Measurements from ENCODE around the gene GLG1.
A peak's percentile ranks its signal among the peaks of the same experiment; 100 is the strongest.
"Not testable (repeated sequence)": the region's sequence is repeated elsewhere in the genome, so short reads cannot be mapped to it uniquely, and the experiment has no call there.

GLG1 gene

DNA sequence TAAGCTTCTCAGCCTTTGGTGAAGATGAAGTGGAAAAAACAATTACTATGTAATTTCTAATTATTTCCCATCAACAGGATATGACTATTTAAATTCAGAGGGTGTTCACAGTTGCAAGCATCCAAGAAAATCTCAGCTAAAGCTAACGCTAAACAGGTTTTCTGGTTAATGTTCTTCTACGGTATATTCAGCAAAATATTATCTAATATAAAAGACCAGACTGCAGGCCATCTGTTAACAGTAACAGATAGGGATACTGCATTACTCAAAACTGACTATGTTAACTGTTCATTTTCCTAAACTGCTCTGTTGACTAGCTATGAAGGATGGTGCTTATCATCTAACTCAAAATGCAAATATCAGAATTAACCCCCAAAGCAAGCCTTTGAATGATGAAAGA lies 32.8 kb downstream of the GLG1 start:
- DNase-seq = no peak

DNA sequence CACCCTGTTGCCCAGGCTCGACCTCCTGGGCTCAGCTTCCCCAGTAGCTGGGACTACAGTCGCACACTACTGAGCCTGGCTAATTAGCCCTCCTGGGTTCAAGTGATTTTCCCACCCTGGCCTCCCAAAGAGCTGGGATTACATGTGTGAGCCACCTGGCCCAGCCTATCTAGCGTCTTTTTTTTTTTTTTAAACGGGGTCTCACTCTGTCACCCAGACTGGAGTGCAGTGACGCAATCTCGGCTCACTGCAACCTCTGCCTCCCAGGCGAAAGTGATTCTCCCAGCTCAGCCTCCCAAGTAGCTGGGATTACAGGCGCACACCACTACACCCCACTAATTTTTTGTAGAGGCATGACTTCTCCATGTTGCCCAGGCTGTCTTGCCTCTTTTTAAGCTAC lies 33.3 kb downstream of the GLG1 start:
- DNase-seq = no peak

DNA sequence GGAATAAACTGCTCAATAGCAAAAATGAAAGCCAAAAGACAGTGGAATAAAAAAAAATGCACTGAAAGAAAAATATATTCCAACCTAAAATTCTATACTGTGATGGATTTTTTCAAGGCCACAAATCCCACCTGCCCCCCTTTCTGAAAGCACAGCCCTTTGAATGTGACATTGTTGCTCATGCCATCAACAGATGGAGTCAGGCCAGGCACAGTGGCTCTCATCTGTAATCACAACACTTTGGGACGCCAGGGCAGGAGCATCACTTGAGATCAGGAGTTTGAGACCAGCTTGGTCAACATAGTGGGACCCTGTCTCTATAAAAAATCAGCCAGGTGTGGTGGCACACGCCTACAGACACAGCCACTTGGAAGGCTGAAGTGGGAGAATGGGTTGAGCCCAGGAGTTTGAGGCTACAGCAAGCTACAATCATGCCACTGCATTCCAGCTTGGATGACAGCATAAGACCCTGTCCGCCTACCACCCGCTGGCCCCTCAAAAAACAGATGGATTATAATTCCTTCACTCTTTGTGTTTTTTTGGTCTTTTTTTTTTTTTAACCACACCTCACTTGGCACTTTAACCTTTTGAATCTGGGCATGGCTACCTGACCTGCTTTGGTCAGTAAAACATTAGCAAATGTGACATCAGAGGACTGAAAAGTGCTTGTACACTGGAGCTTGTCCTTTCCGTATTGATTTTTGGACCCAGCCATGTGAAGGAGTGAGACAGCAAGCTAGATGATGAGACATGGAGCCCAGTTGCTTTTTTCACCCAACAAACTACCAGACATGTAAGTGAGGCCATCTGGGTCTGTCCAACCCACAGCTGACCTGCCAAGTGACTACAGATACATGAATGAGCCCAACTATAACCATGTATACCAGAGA lies 36.3 kb downstream of the GLG1 start:
- no peak for DNase-seq

DNA sequence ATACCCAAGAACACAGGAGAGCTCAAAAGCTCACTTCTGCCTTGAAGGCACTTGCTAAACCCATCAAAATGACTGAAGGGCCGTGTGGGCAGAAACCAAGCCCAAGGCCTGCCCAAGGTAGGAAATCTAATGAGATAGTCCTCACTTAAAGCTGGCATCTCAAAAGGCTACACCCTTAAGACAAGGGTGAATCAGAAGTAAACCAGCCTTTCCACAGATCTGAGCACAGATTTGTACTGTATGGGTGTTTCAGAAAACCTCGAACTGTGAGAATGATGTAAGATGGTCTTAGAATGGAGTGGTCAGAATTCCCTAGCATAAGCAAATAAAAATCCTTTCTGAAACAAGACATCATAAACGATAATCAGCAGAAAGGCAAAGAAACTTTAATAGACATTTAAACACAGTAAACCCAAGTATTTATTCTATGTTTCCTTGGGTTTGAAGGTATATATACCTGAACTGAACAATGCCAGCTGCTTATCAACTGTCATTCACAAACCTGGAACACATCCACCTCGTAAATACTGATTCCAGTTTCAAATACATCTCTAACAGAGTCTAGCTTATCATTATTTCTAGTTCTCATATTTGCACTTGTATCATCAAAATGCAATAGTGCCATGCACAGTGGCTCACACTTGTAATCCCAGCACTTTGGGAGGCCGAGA lies 37.8 kb downstream of the GLG1 start:
- DNase-seq = no peak

DNA sequence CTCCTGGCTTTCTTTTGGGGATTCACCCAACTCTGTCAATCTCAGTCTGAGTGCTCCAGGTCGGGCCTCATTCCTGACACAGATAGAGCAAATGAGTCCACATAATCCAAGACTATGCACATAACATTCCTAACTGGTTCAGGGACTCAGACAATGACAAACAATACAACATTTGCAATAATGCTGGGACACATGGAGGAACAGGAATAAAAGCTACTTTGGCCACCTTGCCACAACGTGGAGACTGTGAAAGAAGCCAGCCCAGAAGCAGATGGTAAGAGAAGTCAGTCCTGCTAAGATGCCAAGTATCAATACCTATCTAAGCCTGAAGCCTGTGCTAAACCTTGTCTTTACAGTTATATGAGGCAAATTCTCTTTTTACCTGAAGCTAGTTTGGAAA lies 39.0 kb downstream of the GLG1 start:
- no peak for DNase-seq

DNA sequence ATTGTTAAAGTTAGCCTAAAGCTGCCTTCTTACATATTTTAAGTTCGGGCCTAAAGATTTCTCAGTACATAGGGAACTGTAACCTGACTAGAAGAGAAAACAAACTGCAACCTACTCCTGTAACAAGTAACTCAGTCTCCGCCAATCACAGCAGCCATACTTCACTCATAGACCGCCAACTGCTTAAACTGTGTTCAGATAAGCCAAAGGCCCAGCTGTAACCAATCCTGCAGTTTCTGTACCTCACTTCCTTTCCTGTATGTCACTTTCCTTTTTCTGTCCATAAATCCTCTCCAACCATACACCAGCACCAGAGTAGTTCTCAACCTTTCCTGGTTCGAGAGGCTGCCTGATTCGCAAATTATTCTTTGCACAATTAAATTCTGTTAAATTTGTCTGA lies 41.5 kb downstream of the GLG1 start:
- DNase-seq = no peak

DNA sequence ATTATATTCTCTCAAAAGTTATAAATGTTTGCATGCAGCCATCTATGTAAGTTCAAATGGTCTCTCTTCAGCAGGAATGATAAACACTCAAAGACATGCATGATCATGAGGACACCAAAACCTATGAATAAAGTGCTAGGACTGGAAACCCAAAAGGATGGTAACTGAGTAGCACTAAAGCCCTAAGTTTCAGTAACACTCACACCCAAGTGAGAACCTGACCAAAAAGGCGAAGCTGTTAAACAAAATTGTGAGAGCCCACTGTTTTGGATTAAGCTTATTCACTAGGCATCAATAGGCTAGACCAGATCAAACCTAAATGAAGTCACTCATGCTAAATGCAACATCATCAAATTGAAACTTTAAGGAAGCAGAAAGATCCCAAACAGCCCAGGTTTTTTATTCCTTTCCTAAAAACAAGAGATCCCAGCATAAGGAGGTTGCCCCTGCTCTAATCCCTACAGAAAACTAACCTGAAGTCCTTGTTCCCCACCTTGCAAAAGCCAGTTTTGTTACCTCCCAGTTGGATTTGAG lies 42.4 kb downstream of the GLG1 start:
- DNase-seq = no peak

DNA sequence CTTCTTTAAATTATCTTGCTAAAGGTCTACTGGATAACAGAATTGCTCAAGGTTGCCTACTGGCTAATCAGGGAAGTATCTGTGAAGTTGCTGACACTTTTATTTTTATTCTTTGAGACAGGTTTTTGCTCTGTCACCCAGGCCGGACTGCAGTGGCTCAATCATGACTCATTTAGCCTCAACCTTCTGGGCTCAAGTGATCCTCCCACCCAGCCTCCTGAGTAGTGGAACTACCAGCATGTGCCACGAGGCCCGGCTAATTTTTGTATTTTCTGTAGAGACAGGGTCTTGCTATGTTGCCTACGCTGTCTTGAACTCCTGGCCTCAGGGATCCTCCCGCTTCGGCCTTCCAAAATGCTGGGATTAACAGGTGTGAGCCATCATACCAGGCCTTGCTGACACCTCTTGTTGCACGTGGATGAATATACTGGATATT lies 43.1 kb downstream of the GLG1 start:
- peak; percentile 14 for DNase-seq

DNA sequence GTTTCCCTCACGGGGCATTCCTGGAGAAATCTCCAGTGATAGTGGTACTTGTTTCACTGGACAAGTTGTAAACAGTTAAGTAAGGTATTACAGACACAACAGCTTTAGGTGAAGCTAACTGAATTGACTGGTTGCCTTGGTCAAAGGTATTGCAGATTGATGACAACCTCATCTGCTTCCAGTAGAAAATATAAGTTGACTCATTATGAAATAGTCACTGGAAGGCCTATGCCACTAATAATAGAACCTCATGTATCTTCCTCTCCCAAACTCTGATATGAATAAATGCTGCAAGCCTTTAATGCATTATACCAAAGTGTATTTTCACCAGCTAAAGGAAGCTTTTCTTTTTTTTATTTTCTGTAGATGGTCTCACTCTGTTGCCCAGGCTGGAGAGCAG lies 44.8 kb downstream of the GLG1 start:
- no peak for DNase-seq

DNA sequence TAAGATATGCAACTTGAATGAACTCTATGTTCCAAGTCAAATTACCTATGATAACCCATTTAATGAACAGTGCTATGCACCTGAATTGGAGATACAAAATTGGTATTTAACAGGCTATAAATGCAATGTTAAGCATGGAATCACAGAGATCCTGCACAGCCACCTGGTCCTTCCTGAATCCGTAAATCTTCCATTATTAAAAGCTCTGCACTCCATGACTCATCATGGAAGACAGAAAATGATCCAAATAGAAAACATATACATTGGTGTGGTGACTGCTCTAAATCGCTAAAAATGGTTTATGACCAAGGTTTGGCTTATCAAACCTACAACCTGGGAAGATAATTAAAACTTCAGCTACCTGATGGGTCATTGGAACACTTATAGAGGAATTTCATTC lies 45.3 kb downstream of the GLG1 start:
- no peak for DNase-seq

DNA sequence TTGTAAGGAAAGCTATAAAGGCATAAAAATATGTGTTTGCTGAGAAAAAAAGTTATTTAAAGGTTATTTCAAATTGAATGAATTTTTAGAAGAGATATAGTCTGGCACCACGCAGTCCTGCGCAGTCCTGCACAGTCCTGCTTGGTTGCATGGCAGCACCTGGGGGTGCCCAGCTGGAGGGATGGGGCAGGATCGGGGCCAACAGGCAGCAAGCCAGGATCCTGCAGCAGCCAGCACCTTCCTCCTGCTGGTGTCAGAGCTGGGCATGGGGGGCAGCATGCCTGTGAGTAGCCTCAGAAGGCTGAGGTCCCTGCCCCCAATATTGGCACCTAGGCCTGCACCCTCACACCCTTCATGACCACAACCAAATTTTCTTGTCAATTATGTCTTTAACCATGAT lies 46.0 kb downstream of the GLG1 start:
- no peak for DNase-seq

DNA sequence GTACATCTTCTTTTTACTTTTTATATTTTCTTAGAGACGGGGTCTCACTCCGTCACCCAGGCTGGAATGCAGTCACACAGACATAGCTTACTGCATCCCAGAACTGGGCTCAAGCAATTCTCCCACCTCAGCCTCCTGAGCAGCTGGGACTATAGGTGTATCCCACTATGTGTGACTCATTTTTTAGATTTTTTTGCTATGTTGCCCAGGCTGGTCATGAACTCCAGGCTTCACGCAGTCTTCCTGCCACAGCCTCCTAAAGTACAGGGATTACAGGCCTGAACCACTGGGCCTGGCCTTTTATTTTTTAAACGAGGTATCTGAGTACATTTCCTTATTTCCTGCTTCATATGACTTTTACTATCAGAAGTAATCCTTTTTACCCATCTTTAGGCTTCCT lies 48.0 kb downstream of the GLG1 start:
- DNase-seq = no peak

DNA sequence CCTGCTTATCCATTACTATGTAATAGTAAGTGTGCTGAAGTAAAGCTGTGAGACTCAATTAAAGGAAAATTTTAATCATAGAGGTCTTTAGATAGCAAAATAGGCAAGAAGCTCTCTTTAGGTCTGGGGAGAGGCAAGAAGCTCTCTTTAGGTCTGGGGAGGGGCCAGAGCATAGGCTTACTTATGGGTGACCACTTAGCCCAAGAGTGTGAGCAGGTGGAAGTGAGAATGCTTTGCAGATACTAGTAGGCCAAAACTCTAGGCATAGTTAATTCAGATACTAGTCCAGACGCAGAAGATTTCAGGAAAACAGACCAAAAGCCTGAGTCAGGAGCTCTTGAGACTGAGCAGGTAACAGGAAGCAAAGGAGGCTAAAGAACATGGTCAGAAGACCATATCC lies 49.6 kb downstream of the GLG1 start:
- DNase-seq = no peak

DNA sequence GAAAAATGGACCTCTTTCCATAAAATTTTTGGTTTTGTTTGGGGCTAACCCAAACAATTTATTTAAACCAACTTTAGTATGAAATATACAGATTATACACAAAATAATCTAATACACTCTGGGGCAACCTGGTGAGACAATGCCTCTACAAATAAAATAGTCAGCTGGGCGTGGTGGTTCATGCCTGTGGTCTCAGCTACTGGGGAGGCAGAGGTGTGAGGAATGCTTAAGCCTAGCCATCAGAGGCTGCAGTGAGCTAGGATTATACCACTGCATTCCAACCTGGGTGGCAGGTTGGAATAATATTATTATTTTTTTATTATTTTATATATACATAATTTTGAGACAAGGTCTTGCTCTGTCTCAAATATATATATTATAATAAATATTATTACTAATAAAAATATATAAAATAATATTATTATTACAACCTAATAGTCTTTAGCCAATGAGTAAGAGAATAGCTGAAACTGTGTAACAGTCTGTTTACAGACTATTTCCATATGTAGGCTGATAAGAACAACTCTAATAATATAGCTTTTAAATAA lies 50.5 kb downstream of the GLG1 start:
- DNase-seq = no peak

DNA sequence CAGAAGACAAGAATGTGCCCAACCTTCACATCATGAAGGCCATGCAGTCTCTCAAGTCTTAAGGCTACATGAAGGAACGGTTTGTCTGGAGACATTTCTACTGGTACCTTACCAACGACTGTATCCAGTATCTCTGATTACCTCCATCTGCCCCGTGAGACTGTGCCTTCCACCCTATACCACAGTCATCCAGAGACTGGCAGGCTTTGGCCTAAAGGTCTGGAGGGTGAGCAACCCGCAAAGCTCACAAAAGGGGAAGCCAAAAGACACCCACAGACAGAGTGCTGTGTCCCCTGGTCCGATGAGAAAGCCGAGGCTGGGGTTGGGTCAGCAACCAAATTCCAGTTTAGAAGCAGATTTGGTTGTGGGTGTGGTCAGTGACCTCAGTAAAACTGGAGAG lies 54.6 kb downstream of the GLG1 start:
- DNase-seq = not testable (repeated sequence)

DNA sequence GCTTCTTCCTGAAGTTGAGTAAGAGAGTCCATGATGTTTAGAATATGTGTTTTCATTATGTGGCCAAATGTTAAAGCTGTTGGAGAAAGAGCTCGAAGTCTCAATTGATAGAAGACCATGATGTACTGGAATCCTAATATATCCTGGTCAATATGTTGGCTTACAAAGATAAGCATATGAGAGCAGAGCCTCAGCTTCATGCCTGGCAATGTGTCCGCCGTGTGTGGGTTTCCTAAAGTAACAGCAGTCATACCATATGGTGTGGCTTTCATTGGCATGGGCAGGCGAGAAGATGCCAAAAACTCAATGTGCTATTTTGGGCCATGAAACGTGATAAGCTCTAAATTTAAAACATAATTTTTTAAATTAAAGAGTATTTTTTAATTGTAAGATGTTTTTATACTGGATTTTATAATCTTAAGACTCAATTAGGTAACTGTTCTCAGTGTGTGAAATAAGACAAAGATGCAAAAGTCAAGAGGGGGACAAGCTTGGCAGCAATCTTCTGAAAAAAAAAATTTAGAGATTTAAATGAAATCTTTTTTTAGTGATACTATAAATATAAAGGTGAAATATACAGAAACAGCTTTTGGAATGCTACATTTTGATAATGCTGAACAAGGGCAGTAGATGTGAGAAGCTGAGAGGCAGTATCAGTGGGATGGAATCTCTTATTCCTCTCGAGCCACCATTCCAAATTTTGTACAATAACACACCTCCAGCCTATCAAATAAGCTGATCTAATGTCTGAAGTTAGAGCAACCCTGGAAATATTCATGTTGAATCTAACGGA lies 56.5 kb downstream of the GLG1 start:
- not testable (repeated sequence) for DNase-seq

DNA sequence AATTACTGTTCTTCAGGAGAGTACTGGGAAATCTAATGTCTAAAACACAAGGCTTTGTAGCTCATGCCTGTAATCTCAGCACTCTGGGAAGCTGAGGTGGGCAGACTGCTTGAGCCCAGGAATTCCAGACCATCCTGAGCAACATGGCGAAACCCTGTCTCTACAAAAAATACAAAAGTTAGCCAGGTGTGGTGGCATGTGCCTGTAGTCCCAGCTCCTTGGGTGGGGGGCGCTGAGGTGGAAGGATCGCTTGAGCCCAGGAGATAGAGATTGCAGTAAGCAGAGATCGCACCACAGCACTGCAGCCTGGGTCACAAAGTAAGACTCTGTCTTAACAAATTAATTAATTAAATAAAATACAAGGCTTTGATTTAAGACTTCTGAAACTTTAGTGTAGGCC lies 60.8 kb downstream of the GLG1 start:
- not testable (repeated sequence) for DNase-seq

DNA sequence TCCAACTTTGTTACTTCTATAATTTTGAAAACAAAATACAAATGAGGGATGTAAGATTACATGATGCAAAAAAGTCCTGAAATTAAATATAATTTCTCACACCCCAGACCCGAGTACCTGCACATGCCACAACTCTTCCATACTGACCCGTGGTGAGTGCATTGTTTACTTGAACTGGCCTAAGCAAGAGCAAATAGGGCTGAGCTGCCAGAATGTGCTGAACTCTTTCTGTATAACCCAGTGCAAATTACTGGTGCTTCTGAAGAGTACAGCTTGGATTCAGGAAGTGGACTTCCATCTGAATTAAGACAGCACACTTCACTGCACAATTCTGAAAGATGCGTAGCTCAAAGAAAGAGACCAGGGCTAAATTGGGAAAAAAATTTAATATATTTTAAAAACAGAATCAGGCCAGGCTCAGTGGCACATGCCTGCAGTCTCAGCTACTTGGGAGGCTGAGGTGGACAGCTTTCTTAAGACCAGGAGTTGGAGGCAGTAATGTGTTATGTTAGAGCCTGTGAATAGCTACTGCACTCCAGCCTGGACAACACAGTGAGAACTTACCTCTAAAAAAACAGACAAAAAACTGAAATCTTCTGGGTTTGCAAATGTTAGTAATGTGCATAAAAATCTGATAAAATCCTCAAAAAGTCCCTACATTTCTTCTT lies 63.9 kb downstream of the GLG1 start:
- not testable (repeated sequence) for DNase-seq

DNA sequence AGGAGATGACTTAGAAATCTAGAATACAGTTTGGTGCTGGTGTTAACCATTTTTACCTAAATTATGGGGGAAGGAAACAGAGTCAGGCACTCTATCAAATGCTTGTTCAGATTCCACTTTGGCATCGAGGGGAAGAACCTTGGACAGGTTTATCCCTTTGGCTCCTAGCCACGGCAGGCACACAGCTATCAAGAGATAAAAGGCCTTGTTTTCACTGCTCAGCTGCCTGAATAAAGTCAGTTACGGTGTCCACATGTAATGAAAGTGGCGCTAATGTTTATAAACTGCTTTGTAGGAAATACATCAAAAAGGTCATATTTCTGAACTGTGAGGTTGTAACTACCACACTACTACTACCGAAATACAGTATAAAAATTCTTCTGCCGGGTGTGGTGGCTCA lies 66.3 kb downstream of the GLG1 start:
- not testable (repeated sequence) for DNase-seq

DNA sequence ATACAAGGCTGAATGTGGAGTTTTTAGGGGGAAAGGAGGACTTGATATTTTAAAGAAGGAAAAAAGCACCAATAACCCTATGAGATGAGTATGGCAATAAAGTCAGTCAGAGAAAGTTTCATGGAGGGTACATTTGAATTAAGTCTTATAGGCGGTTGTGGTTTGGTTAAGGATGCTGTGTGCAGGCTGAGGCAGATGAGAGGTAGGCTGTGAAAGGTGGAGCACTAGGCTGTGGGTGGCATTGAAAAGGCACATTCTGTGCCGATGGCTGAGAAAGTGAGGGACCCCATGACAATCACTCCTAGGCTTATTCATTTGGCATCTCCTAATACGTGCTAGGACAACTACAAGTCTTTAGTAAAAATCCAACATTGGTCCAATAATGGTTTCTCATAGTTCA lies 68.1 kb downstream of the GLG1 start:
- DNase-seq = not testable (repeated sequence)

DNA sequence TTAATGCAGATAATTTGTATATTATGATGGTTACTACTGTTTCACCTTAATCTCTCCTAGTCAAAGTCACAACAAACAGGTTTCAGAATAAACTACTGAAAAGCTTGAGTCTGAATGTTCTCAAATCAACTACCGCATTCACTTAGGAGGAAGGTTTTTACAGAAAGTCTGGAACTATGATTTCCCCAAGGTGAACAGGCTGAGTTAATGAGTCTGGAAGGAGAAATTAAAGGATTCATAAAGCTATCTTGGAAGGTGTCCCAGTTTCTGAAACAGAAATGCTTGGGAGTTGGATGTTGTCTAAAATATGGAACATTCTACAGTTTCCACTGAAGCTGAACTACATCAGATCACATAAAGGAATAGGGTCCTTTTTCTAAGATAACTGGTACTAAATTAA lies 69.2 kb downstream of the GLG1 start:
- DNase-seq = not testable (repeated sequence)

DNA sequence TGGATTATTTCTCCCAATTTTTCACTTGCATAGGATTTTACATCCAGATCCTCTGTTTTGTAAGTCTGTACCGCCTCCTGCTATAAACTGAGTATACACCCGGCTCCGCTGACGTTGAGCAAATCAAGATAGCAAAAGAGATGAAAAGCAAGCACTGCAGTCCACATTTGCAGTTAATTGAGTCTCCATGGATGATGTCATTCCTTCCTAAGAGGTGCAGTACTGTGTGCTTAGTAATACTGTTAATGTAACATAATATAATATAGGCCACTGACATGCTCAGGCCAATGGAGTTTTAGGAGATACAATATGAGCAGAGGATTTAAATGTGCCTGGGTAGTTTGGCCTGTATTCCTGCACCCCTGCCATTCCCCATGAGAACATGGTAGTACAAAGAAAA lies 72.3 kb downstream of the GLG1 start:
- DNase-seq = not testable (repeated sequence)
